ENCODE results near the gene SORCS2.

GRCh38 chr4:7435471-7436061 is 243.2 kb downstream of the SORCS2 start:
- TF ChIP-seq, protein P1, sequence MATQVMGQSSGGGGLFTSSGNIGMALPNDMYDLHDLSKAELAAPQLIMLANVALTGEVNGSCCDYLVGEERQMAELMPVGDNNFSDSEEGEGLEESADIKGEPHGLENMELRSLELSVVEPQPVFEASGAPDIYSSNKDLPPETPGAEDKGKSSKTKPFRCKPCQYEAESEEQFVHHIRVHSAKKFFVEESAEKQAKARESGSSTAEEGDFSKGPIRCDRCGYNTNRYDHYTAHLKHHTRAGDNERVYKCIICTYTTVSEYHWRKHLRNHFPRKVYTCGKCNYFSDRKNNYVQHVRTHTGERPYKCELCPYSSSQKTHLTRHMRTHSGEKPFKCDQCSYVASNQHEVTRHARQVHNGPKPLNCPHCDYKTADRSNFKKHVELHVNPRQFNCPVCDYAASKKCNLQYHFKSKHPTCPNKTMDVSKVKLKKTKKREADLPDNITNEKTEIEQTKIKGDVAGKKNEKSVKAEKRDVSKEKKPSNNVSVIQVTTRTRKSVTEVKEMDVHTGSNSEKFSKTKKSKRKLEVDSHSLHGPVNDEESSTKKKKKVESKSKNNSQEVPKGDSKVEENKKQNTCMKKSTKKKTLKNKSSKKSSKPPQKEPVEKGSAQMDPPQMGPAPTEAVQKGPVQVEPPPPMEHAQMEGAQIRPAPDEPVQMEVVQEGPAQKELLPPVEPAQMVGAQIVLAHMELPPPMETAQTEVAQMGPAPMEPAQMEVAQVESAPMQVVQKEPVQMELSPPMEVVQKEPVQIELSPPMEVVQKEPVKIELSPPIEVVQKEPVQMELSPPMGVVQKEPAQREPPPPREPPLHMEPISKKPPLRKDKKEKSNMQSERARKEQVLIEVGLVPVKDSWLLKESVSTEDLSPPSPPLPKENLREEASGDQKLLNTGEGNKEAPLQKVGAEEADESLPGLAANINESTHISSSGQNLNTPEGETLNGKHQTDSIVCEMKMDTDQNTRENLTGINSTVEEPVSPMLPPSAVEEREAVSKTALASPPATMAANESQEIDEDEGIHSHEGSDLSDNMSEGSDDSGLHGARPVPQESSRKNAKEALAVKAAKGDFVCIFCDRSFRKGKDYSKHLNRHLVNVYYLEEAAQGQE (IDR thresholded peaks at IDR 0.05; ENCODE audit: insufficient read depth in 1 of 2, low read depth in 2 of 2, low read length in 2 of 2) = no peak
- TF ChIP-seq SIN3A (IDR thresholded peaks at IDR 0.05; ENCODE audit: borderline replicate concordance, insufficient read depth, low read length) = no peak
- no peak for TF ChIP-seq POLR2AphosphoS5 (IDR thresholded peaks at IDR 0.05; ENCODE audit: low read depth, low read length)
- no peak for TF ChIP-seq TAF1 (IDR thresholded peaks at IDR 0.05; ENCODE audit: borderline replicate concordance, insufficient read depth, low read length)

Data from PFSK-1 (cell line).